ENCODE measurements around the gene TFEC. TPM values are rescaled to one million over a fixed set of nuclear protein-coding genes. Genes with fewer than 3 reads are reported as not detected.

Gene TFEC
- total RNA-seq, 1 donor: not detected

DNA sequence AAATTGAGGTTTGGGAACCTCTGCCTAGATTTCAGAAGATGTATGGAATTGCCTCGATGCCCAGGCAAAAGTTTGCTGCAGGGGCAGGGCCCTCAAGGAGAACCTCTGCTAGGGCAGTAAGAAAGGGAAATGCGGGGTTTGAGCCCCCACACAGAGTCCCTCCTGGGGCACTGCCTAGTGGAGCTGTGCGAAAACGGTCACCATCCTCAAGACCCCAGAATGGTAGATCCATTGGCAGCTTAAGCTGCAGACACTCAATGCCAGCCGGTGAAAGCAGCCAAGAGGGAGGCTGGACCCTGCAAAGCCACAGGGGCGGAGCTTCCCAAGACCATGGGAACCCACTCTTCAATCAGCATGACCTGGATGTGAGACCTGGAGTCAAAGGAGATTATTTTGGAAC lies 15.0 kb upstream of the TFEC start:
- TF ChIP-seq, protein P1, sequence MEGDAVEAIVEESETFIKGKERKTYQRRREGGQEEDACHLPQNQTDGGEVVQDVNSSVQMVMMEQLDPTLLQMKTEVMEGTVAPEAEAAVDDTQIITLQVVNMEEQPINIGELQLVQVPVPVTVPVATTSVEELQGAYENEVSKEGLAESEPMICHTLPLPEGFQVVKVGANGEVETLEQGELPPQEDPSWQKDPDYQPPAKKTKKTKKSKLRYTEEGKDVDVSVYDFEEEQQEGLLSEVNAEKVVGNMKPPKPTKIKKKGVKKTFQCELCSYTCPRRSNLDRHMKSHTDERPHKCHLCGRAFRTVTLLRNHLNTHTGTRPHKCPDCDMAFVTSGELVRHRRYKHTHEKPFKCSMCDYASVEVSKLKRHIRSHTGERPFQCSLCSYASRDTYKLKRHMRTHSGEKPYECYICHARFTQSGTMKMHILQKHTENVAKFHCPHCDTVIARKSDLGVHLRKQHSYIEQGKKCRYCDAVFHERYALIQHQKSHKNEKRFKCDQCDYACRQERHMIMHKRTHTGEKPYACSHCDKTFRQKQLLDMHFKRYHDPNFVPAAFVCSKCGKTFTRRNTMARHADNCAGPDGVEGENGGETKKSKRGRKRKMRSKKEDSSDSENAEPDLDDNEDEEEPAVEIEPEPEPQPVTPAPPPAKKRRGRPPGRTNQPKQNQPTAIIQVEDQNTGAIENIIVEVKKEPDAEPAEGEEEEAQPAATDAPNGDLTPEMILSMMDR (IDR thresholded peaks at IDR 0.05; ENCODE audit: insufficient read depth, low read depth, low read length): no peak
- DNase-seq (ENCODE audit: low read depth): no peak
- no peak overlapping the region for H3K4me3 ChIP-seq (ENCODE audit: low read depth, low read length)

- TF ChIP-seq, protein P1 (IDR thresholded peaks at IDR 0.05; ENCODE audit: insufficient read depth, low read depth, low read length): no peak
- no peak overlapping the region for H3K4me3 ChIP-seq (ENCODE audit: low read depth, low read length)
- no peak for DNase-seq (ENCODE audit: low read depth)
Observed at GRCh38 chr7:116041615-116042014, 11.1 kb upstream of the TFEC start.

- TF ChIP-seq, protein P1 (IDR thresholded peaks at IDR 0.05; ENCODE audit: insufficient read depth, low read depth, low read length): no peak
- no peak for DNase-seq (ENCODE audit: low read depth)
- H3K4me3 ChIP-seq (ENCODE audit: low read depth, low read length): no peak overlapping the region
Observed at GRCh38 chr7:116037401-116037800, 6.8 kb upstream of the TFEC start.

DNA sequence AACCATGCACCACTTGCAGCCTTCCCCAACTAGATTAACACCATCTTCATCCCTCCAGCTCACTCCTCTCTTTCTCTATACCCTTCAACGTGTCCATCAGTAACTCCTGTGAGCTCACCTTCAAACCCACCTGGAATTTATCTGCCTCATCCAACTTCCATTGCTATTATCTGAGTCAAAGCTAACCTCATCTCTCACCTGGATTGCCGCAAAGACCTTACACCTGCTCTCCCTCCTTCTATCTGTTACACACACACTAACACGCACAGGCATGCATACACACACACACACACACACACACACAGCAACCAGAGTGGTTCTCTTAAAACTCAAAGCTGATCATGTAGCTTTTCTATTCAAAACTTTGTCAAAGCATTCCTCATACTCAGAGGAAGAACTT lies 3.8 kb upstream of the TFEC start:
- TF ChIP-seq, protein P1 (IDR thresholded peaks at IDR 0.05; ENCODE audit: insufficient read depth, low read depth, low read length): no peak

GRCh38 chr7:116032886-116033285 lies 2.3 kb upstream of the TFEC start:
- no peak overlapping the region for H3K4me3 ChIP-seq (ENCODE audit: low read depth, low read length)
- no peak for DNase-seq (ENCODE audit: low read depth)
- TF ChIP-seq, protein P1 (IDR thresholded peaks at IDR 0.05; ENCODE audit: insufficient read depth, low read depth, low read length): no peak

More for the DNA sequence above, 3.8 kb upstream of the TFEC start:
- no peak overlapping the region for H3K4me3 ChIP-seq (ENCODE audit: low read depth, low read length)
- no peak for DNase-seq (ENCODE audit: low read depth)

- TF ChIP-seq, protein P1 (IDR thresholded peaks at IDR 0.05; ENCODE audit: insufficient read depth, low read depth, low read length): no peak
Observed at GRCh38 chr7:116028787-116029186, 1.8 kb downstream of the TFEC start.

GRCh38 chr7:116027786-116028185 lies 2.8 kb downstream of the TFEC start:
- TF ChIP-seq, protein P1 (IDR thresholded peaks at IDR 0.05; ENCODE audit: insufficient read depth, low read depth, low read length): no peak
- H3K4me3 ChIP-seq (ENCODE audit: low read depth, low read length): no peak overlapping the region
- no peak for DNase-seq (ENCODE audit: low read depth)

More at GRCh38 chr7:116028787-116029186, 1.8 kb downstream of the TFEC start:
- no peak for DNase-seq (ENCODE audit: low read depth)
- H3K4me3 ChIP-seq (ENCODE audit: low read depth, low read length): no peak overlapping the region

Data from fibroblast of villous mesenchyme (primary cell).